K562 (cell line): ENCODE measurements around the gene OR2B2. TPM values are rescaled to one million over a fixed set of nuclear protein-coding genes. Genes with fewer than 3 reads are reported as not detected.

Experiments
- ATAC-seq: fragments of 200-7000 bp; cut with Tn5 transposase; 3 replicates; pipeline ENCODE4 v1.9.1; 2020; ENCODE audit warnings: moderate library complexity
- BruUV-seq: library from RNA; stranded (reverse); fragments of 400-500 nt; replicated peaks from 2 replicates; lab custom pipeline; 2021; lab: Mats Ljungman, UMichigan
- CTCF ChIA-PET: fragments of 300-600 bp; formaldehyde crosslinking; extraction: SDS; loops from one replicate; lab custom pipeline; 2021; ENCODE audit warnings: low intra/inter-chr PET ratio; lab: Yijun Ruan, JAX
- POLR2A ChIA-PET: fragments of 300-600, 350-650 bp; sonication (Branson Sonifier 250); formaldehyde crosslinking; extraction: SDS; loops from one replicate; lab custom pipeline; 2021; ENCODE audit warnings: antibody characterized with exemption, inconsistent platforms; lab: Yijun Ruan, JAX
- DNase-seq, 4 experiments: peaks; one replicate each; pipeline versions ENCODE4 v3.0.0 to v3.0.0-alpha.2; 2011 to 2018; ENCODE audit warnings: low spot score in 3 of 4, mixed read lengths in 3 of 4; ENCODE audit errors: extremely low read depth in 1 of 4
- FAIRE-seq: peaks from 2 replicates; lab custom pipeline; 2011; peaks lifted over from hg19 to GRCh38; lab: Jason Lieb, UNC
- H2AFZ ChIP-seq: 2 replicates; pipeline ENCODE4 v1.6.0; 2011; ENCODE audit warnings: low read depth, low read length, control low read depth, inconsistent platforms
- H3K27ac ChIP-seq: fragments of 200-600 bp; 3 replicates; pipeline ENCODE4 v1.8.0; 2011; ENCODE audit warnings: low read depth, mild to moderate bottlenecking, control low read depth, inconsistent platforms, low read length, moderate library complexity, mixed read lengths; ENCODE audit errors: extremely low read depth
- H3K27me3 ChIP-seq, 2 experiments: fragments of 300-600 bp in 1 of 2; 2 replicates in 1 of 2; 3 replicates in 1 of 2; pipeline versions ENCODE4 v1.6.0 to v1.8.0; 2011; ENCODE audit warnings: inconsistent platforms in 2 of 2, low read length in 2 of 2, mild to moderate bottlenecking in 1 of 2, mixed read lengths in 1 of 2, moderate library complexity in 1 of 2; ENCODE audit not compliant: control insufficient read depth in 2 of 2, insufficient read depth in 2 of 2
- H3K36me3 ChIP-seq: fragments of 300-600 bp; 3 replicates; pipeline ENCODE4 v1.8.0; 2011; ENCODE audit warnings: mild to moderate bottlenecking, low read length, inconsistent platforms; ENCODE audit not compliant: control insufficient read depth, insufficient read depth
- H3K4me1 ChIP-seq, 2 experiments: fragments of 200-600 bp in 1 of 2; replicated peaks in 1 of 2; 2 replicates in 1 of 2; 3 replicates in 1 of 2; pipeline versions ENCODE4 v1.5.1 to v1.8.0; 2011; ENCODE audit warnings: inconsistent platforms in 2 of 2, low read length in 2 of 2, mild to moderate bottlenecking in 1 of 2, mixed read lengths in 1 of 2, moderate library complexity in 1 of 2; ENCODE audit not compliant: control insufficient read depth in 2 of 2, insufficient read depth in 2 of 2
- H3K4me2 ChIP-seq: 2 replicates; pipeline ENCODE4 v1.6.1; 2011; ENCODE audit warnings: low read length, control low read depth, inconsistent platforms, mixed read lengths; ENCODE audit not compliant: insufficient read depth
- H3K4me3 ChIP-seq: fragments of 200-600 bp; sonication (generic), shearing (Covaris generic); 2 replicates; pipeline ENCODE4 v1.5.1; 2016; ENCODE audit warnings: control low read depth, inconsistent platforms
- H3K79me2 ChIP-seq: fragments of 200-600 bp; 3 replicates; pipeline ENCODE4 v1.8.0; 2011; ENCODE audit warnings: low read length, inconsistent platforms; ENCODE audit not compliant: control insufficient read depth, insufficient read depth
- H3K9ac ChIP-seq, 2 experiments: 2 replicates each; pipeline versions ENCODE4 v1.6.0 to v1.6.1; 2011; ENCODE audit warnings: low read depth in 2 of 2, low read length in 2 of 2, control low read depth in 1 of 2, inconsistent platforms in 1 of 2, mild to moderate bottlenecking in 1 of 2, mixed read lengths in 1 of 2; ENCODE audit not compliant: insufficient read depth in 1 of 2
- H3K9me1 ChIP-seq: one replicate; pipeline ENCODE4 v1.6.0; 2011; ENCODE audit warnings: inconsistent platforms, mild to moderate bottlenecking, low read length, moderate library complexity; ENCODE audit not compliant: control insufficient read depth, insufficient read depth
- H3K9me3 ChIP-seq: replicated peaks from 2 replicates; pipeline ENCODE4 v1.5.1; 2011; ENCODE audit warnings: low read depth, low read length, inconsistent platforms; ENCODE audit not compliant: control insufficient read depth, insufficient read depth
- H4K20me1 ChIP-seq: replicated peaks from 2 replicates; pipeline ENCODE4 v1.6.1; 2011; ENCODE audit warnings: low read length, inconsistent platforms, mixed read lengths; ENCODE audit not compliant: control insufficient read depth, insufficient read depth
- BACH1 ChIP-seq: fragments of 200-800 bp; sonication (Bioruptor generic); IDR thresholded peaks from 2 replicates; pipeline ENCODE4 v1.6.1; 2016; ENCODE audit warnings: missing genetic modification characterization, missing compliant biosample characterization
- CSDE1 ChIP-seq, 2 experiments: fragments of 450-650 bp; IDR thresholded peaks; 2 replicates each; pipeline ENCODE4 v1.6.1; 2016; ENCODE audit warnings: mild to moderate bottlenecking in 1 of 2
- LEF1 ChIP-seq: fragments of 450-650 bp; IDR thresholded peaks from 2 replicates; pipeline ENCODE4 v1.6.1; 2016; ENCODE audit warnings: mild to moderate bottlenecking
- RAD51 ChIP-seq: fragments of 450-650 bp; IDR thresholded peaks from 2 replicates; pipeline ENCODE4 v1.7.1; 2016; ENCODE audit warnings: low read depth, mild to moderate bottlenecking, borderline replicate concordance
- TOE1 ChIP-seq, 2 experiments: fragments of 450-650 bp in 1 of 2; sonication (generic) in 1 of 2; formaldehyde crosslinking in 1 of 2; IDR thresholded peaks; 2 replicates each; pipeline versions ENCODE4 v1.7.1 to v1.8.0; 2016 to 2022; ENCODE audit warnings: borderline replicate concordance in 2 of 2, mild to moderate bottlenecking in 2 of 2, antibody characterized with exemption in 1 of 2, inconsistent platforms in 1 of 2, low read depth in 1 of 2, missing genetic modification reagents in 1 of 2, moderate library complexity in 1 of 2
- ZNF24 ChIP-seq: fragments of 450-650 bp; IDR thresholded peaks from 2 replicates; pipeline ENCODE4 v1.6.1; 2016
- ZNF79 ChIP-seq: fragments of 250-450 bp; sonication (Bioruptor Pico); IDR thresholded peaks from 2 replicates; pipeline ENCODE4 v1.4.0; 2020; ENCODE audit warnings: low read depth, mild to moderate bottlenecking, moderate library complexity
- WGBS: fragments of 100-300 bp; shearing (Covaris generic); methylation state at CpG from one replicate; pipeline ENCODE4 v1.1.6; 2016; ENCODE audit warnings: low coverage, mixed read lengths; ENCODE audit not compliant: insufficient coverage; ENCODE audit errors: missing lambda C conversion rate; 5-methylcytosine and 5-hydroxymethylcytosine counted together
- in situ Hi-C: fragments of 300-500 bp; cut with MboI; formaldehyde crosslinking; loops from 4 replicates; pipeline ENCODE4 v1.15.0; 2018; ENCODE audit warnings: inconsistent platforms, mixed read lengths
- intact Hi-C: fragments of 100-400 bp; cut with micrococcal nuclease; formaldehyde crosslinking; loops from 2 replicates; pipeline ENCODE4 v1.14.2; 2022
- polyA plus RNA-seq, 8 experiments: library from polyadenylated mRNA; depleted of rRNA in 4 of 8; stranded (reverse) in 5 of 8; unstranded in 3 of 8; fragments of >200 nt; fragmentation: Nextera tagmentation in 2 of 8; fragmentation: Illumina TruSeq in 1 of 8; extraction: Ambion mirVana in 2 of 8; extraction: Trizol in 1 of 8; gene quantifications; 2 replicates each; pipeline versions ENCODE4 v1.2.1 to v1.2.3, GENCODE V29; 2011 to 2014; ENCODE audit warnings: inconsistent platforms in 1 of 8, missing spikeins in 1 of 8
- total RNA-seq, 7 experiments: library from RNA; depleted of rRNA in 6 of 7; stranded (reverse); fragments of >200 nt in 6 of 7; fragmentation: Illumina TruSeq in 2 of 7; extraction: Trizol in 2 of 7; gene quantifications; 2 replicates each; pipeline versions ENCODE4 v1.2.1 to v1.2.3, GENCODE V29; 2011 to 2021; ENCODE audit warnings: low replicate concordance in 1 of 7
- TF ChIP-seq, protein P1 (sequence below): fragments of 450-650 bp; IDR thresholded peaks from 2 replicates; pipeline ENCODE4 v1.6.1; 2016
- TF ChIP-seq, protein P2 (sequence below): fragments of 450-650 bp; IDR thresholded peaks from 2 replicates; pipeline ENCODE4 v1.6.1; 2017; ENCODE audit warnings: antibody characterized with exemption, mild to moderate bottlenecking
- TF ChIP-seq, protein P3 (sequence below): fragments of 450-650 bp; formaldehyde crosslinking; IDR thresholded peaks from 2 replicates; pipeline ENCODE4 v1.4.0; 2020; ENCODE audit warnings: mild to moderate bottlenecking, mixed read lengths

The OR2B2 gene
- total and polyA plus RNA-seq, 9 of the 15 experiments (the other 6 are each of a cell fraction or from before 2014, with no cell fraction given) = 0.24 TPM; not detected in 8

DNA sequence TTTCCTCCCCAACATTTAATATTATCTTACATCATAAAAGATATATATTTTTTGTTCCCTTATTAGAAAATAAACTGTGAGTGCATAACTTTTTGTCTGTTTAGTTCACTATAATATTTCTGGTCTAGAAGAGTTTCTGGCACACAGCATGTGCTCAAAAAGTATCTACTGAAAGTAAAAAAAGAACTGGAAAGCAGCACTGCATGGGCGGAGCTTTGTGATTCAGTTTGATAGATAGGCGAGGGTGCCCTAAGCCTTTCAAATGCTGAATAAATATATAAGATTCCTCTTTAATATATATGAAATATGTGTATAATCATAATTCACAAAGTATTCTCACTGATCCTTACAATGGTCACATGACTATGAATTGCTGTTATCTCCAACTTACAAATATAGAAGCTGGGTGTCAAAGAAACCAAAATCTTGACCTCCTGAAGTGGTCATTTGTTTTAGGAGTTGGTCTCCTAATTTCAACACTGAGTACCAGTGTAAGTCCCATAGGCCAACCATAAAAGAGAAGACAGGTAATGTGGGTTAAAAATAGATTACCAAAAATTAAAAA is 50.8 kb downstream of the OR2B2 start:
- H2AFZ ChIP-seq = peak overlapping the region; percentile 30
- H3K36me3 ChIP-seq = no peaks in the 10 kb centered on the region
- no peaks in the 10 kb centered on the region for H3K9me1 ChIP-seq
- H3K4me2 ChIP-seq = no peak overlapping the region
- no peak for FAIRE-seq
- no TSS peak for BruUV-seq
- no peaks in the 10 kb centered on the region for H3K9me3 ChIP-seq
- H3K4me3 ChIP-seq = no peak overlapping the region
- in situ Hi-C loops (no loop called here), intact Hi-C loops (no loop called here)
- ChIA-PET CTCF (no interaction called here), POLR2A (interaction anchor here (0.6 to 18.7 kb wide), 10 partner anchors 10 to 714 kb away, joined by 3 to 241 read pairs (median 6); a partner anchor contains a TSS)
- no peak overlapping the region for H3K27ac ChIP-seq
- ATAC-seq = no peak
- no peak overlapping the region; a peak in 1 of 4 replicates for H3K9ac ChIP-seq
- H3K27me3 ChIP-seq = no peaks in the 10 kb centered on the region
- WGBS = 21% methylated on average over 2 of the region's 2 CpGs
- peaks cover 7 to 16% of the 10 kb centered on the region in 2 experiments; a peak in 4 of 5 replicates for H3K4me1 ChIP-seq
- no peaks in the 10 kb centered on the region for H4K20me1 ChIP-seq
- DNase-seq = peak in 1 of 4 experiments; percentile 48
- H3K79me2 ChIP-seq = peaks cover 29% of the 10 kb centered on the region
- peak; percentile 69 for TF ChIP-seq RAD51
- TF ChIP-seq BACH1 = no peak
- 0 out of 2 replicates have a peak, but pooled peaks have one; percentile 70 for TF ChIP-seq TOE1 (IDR thresholded peaks at IDR 0.05; ENCODE audit: borderline replicate concordance)
- no peak for TF ChIP-seq TOE1 (CRISPR knock-in tag; IDR thresholded peaks at IDR 0.05; ENCODE audit: borderline replicate concordance, low read depth)
- TF ChIP-seq ZNF24 = no peak
- TF ChIP-seq, protein P1, sequence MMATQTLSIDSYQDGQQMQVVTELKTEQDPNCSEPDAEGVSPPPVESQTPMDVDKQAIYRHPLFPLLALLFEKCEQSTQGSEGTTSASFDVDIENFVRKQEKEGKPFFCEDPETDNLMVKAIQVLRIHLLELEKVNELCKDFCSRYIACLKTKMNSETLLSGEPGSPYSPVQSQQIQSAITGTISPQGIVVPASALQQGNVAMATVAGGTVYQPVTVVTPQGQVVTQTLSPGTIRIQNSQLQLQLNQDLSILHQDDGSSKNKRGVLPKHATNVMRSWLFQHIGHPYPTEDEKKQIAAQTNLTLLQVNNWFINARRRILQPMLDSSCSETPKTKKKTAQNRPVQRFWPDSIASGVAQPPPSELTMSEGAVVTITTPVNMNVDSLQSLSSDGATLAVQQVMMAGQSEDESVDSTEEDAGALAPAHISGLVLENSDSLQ = 0 out of 2 replicates have a peak, but pooled peaks have one; percentile 20
- TF ChIP-seq, protein P2, sequence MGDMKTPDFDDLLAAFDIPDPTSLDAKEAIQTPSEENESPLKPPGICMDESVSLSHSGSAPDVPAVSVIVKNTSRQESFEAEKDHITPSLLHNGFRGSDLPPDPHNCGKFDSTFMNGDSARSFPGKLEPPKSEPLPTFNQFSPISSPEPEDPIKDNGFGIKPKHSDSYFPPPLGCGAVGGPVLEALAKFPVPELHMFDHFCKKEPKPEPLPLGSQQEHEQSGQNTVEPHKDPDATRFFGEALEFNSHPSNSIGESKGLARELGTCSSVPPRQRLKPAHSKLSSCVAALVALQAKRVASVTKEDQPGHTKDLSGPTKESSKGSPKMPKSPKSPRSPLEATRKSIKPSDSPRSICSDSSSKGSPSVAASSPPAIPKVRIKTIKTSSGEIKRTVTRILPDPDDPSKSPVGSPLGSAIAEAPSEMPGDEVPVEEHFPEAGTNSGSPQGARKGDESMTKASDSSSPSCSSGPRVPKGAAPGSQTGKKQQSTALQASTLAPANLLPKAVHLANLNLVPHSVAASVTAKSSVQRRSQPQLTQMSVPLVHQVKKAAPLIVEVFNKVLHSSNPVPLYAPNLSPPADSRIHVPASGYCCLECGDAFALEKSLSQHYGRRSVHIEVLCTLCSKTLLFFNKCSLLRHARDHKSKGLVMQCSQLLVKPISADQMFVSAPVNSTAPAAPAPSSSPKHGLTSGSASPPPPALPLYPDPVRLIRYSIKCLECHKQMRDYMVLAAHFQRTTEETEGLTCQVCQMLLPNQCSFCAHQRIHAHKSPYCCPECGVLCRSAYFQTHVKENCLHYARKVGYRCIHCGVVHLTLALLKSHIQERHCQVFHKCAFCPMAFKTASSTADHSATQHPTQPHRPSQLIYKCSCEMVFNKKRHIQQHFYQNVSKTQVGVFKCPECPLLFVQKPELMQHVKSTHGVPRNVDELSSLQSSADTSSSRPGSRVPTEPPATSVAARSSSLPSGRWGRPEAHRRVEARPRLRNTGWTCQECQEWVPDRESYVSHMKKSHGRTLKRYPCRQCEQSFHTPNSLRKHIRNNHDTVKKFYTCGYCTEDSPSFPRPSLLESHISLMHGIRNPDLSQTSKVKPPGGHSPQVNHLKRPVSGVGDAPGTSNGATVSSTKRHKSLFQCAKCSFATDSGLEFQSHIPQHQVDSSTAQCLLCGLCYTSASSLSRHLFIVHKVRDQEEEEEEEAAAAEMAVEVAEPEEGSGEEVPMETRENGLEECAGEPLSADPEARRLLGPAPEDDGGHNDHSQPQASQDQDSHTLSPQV = 0 out of 2 replicates have a peak, but pooled peaks have one; percentile 20
- TF ChIP-seq ZNF79 = no peak
- TF ChIP-seq, protein P3, sequence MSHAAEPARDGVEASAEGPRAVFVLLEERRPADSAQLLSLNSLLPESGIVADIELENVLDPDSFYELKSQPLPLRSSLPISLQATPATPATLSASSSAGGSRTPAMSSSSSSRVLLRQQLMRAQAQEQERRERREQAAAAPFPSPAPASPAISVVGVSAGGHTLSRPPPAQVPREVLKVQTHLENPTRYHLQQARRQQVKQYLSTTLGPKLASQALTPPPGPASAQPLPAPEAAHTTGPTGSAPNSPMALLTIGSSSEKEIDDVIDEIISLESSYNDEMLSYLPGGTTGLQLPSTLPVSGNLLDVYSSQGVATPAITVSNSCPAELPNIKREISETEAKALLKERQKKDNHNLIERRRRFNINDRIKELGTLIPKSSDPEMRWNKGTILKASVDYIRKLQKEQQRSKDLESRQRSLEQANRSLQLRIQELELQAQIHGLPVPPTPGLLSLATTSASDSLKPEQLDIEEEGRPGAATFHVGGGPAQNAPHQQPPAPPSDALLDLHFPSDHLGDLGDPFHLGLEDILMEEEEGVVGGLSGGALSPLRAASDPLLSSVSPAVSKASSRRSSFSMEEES = peak; percentile 95
- no peak for TF ChIP-seq LEF1
- TF ChIP-seq CSDE1 (IDR thresholded peaks at IDR 0.05) = 0 out of 4 replicates have a peak, but pooled peaks of 1 of the 2 experiments have one; percentile 16
